HepG2 (cell line): Measurements from ENCODE around the gene IL1RAPL1. TPM values are rescaled to one million over a fixed set of nuclear protein-coding genes. Genes with fewer than 3 reads are reported as not detected.

ENCODE experiments used
- ATAC-seq: fragments of 200-7000 bp; cut with Tn5 transposase; 3 replicates; pipeline ENCODE4 v1.9.1; 2020; ENCODE audit warnings: mild to moderate bottlenecking, moderate library complexity
- Bru-seq: library from RNA; stranded (reverse); fragments of 400-500 nt; gene quantifications from one replicate; lab custom pipeline; 2021; lab: Mats Ljungman, UMichigan
- BruChase-seq, 2 experiments: library from RNA; stranded (reverse); fragments of 400-500 nt; gene quantifications; one replicate each; lab custom pipeline; 2021; lab: Mats Ljungman, UMichigan
- BruUV-seq: library from RNA; stranded (reverse); fragments of 400-500 nt; replicated peaks from 2 replicates; lab custom pipeline; 2021; lab: Mats Ljungman, UMichigan
- CTCF ChIA-PET: fragments of 300-600 bp; formaldehyde crosslinking; extraction: SDS; loops from one replicate; lab custom pipeline; 2021; ENCODE audit warnings: low total read pairs, inconsistent platforms, low intra/inter-chr PET ratio; lab: Yijun Ruan, JAX
- POLR2A ChIA-PET: fragments of 350-600 bp; sonication (Branson Sonifier 250); formaldehyde crosslinking; loops from one replicate; lab custom pipeline; 2020; ENCODE audit warnings: antibody characterized with exemption, inconsistent platforms; lab: Yijun Ruan, JAX
- DNase-seq: peaks from one replicate; pipeline ENCODE4 v3.0.0-alpha.2; 2015; ENCODE audit warnings: low spot score
- FAIRE-seq: peaks from 3 replicates; lab custom pipeline; 2011; peaks lifted over from hg19 to GRCh38; lab: Jason Lieb, UNC
- H2AFZ ChIP-seq: one replicate; pipeline ENCODE4 v1.6.1; 2011; ENCODE audit warnings: low read length, inconsistent platforms
- H3K27ac ChIP-seq: fragments of 300-600 bp; 3 replicates; pipeline ENCODE4 v1.8.0; 2011; ENCODE audit warnings: mixed run types, mild to moderate bottlenecking, mixed read lengths, low read length, inconsistent platforms; ENCODE audit not compliant: insufficient read depth; ENCODE audit errors: extremely low read length
- H3K27me3 ChIP-seq, 2 experiments: fragments of 200-600 bp in 1 of 2; 2 replicates in 1 of 2; 3 replicates in 1 of 2; pipeline versions ENCODE4 v1.6.0 to v1.8.0; 2011; ENCODE audit warnings: low read length in 2 of 2, mild to moderate bottlenecking in 2 of 2, moderate library complexity in 2 of 2, inconsistent platforms in 1 of 2; ENCODE audit not compliant: insufficient read depth in 2 of 2, control insufficient read depth in 1 of 2
- H3K36me3 ChIP-seq, 2 experiments: fragments of 200-600 bp in 1 of 2; replicated peaks in 1 of 2; 2 replicates in 1 of 2; 3 replicates in 1 of 2; pipeline versions ENCODE4 v1.5.1 to v1.8.0; 2011; ENCODE audit warnings: low read length in 2 of 2, inconsistent platforms in 1 of 2; ENCODE audit not compliant: insufficient read depth in 2 of 2, control insufficient read depth in 1 of 2
- H3K4me1 ChIP-seq: 2 replicates; pipeline ENCODE4 v1.5.1; 2012; ENCODE audit warnings: low read length, inconsistent platforms; ENCODE audit not compliant: insufficient read depth
- H3K4me2 ChIP-seq: 2 replicates; pipeline ENCODE4 v1.6.0; 2011; ENCODE audit warnings: low read depth, low read length, inconsistent platforms
- H3K4me3 ChIP-seq, 3 experiments: fragments of 200-600 bp in 1 of 3; sonication (generic), shearing (Covaris generic) in 1 of 3; replicated peaks in 1 of 3; 2 replicates each; pipeline ENCODE4 v1.5.1; 2011 to 2016; ENCODE audit warnings: low read length in 3 of 3, inconsistent platforms in 2 of 3, low read depth in 2 of 3, mild to moderate bottlenecking in 2 of 3, control low read depth in 1 of 3, mixed read lengths in 1 of 3; ENCODE audit not compliant: insufficient read depth in 1 of 3
- H3K79me2 ChIP-seq: one replicate; pipeline ENCODE4 v1.6.1; 2011; ENCODE audit warnings: low read length, inconsistent platforms; ENCODE audit not compliant: insufficient read depth
- H3K9ac ChIP-seq: 2 replicates; pipeline ENCODE4 v1.6.0; 2011; ENCODE audit warnings: mild to moderate bottlenecking, low read depth, low read length, inconsistent platforms; ENCODE audit not compliant: insufficient read depth
- H3K9me3 ChIP-seq: 2 replicates; pipeline ENCODE4 v1.5.1; 2012; ENCODE audit warnings: mild to moderate bottlenecking, low read length
- H4K20me1 ChIP-seq: 2 replicates; pipeline ENCODE4 v1.6.0; 2011; ENCODE audit warnings: inconsistent platforms, mild to moderate bottlenecking, low read length, moderate library complexity; ENCODE audit not compliant: insufficient read depth
- ATAD3A ChIP-seq: sonication (generic); formaldehyde crosslinking; IDR thresholded peaks from 2 replicates; pipeline ENCODE4 v1.4.0; 2020; ENCODE audit warnings: missing genetic modification reagents
- BCL3 ChIP-seq: sonication (generic); formaldehyde crosslinking; IDR thresholded peaks from 2 replicates; pipeline ENCODE4 v1.5.1; 2020; ENCODE audit warnings: mild to moderate bottlenecking, missing genetic modification reagents, moderate library complexity
- HNRNPH1 ChIP-seq: fragments of 200-400 bp; formaldehyde crosslinking; optimal IDR thresholded peaks from 2 replicates; pipeline ENCODE3; 2017; ENCODE audit warnings: mild to moderate bottlenecking, low read depth, low read length
- IKZF5 ChIP-seq: IDR thresholded peaks from 2 replicates; pipeline ENCODE4 v1.6.1; 2018; ENCODE audit warnings: missing genetic modification reagents, mild to moderate bottlenecking, missing compliant biosample characterization
- MIER3 ChIP-seq: IDR thresholded peaks from 2 replicates; pipeline ENCODE4 v1.6.1; 2016; ENCODE audit warnings: missing compliant biosample characterization, borderline replicate concordance
- NAIF1 ChIP-seq: sonication (generic); formaldehyde crosslinking; IDR thresholded peaks from 2 replicates; pipeline ENCODE4 v1.5.0; 2020; ENCODE audit warnings: mild to moderate bottlenecking, missing genetic modification reagents, borderline replicate concordance
- ZBTB26 ChIP-seq: IDR thresholded peaks from 2 replicates; pipeline ENCODE4 v1.6.1; 2016; ENCODE audit warnings: missing compliant biosample characterization, missing genetic modification reagents, borderline replicate concordance
- ZNF652 ChIP-seq: IDR thresholded peaks from 2 replicates; pipeline ENCODE4 v1.6.1; 2016; ENCODE audit warnings: low read depth, borderline replicate concordance
- WGBS: methylation state at CpG from one replicate; pipeline ENCODE4 v1.1.6; 2017; ENCODE audit warnings: low lambda C conversion rate; 5-methylcytosine and 5-hydroxymethylcytosine counted together
- in situ Hi-C: cut with HindIII; loops from 2 replicates; pipeline ENCODE4 v1.10.0; 2017; ENCODE audit warnings: low pct_unique_long_range_greater_than_20kb; ENCODE audit not compliant: extremely low pct_ligation_motif_present
- intact Hi-C: fragments of 100-400 bp; cut with micrococcal nuclease; formaldehyde crosslinking; loops from one replicate; pipeline ENCODE4 v1.10.0; 2022; ENCODE audit not compliant: unreplicated experiment
- long read RNA-seq, 2 experiments: library from RNA in 1 of 2; library from polyadenylated mRNA in 1 of 2; stranded (forward) in 1 of 2; unstranded in 1 of 2; transcript quantifications; one replicate each; pipeline ENCODE4 v2.0.0, GENCODE V29; 2019 to 2022
- polyA minus RNA-seq, 3 experiments: library from RNA; depleted of rRNA, polyadenylated mRNA; stranded (reverse); fragments of >200 nt; gene quantifications; 2 replicates each; pipeline ENCODE4 v1.2.3, GENCODE V29; 2011; ENCODE audit warnings: low replicate concordance in 1 of 3
- polyA plus RNA-seq, 8 experiments: library from polyadenylated mRNA; depleted of rRNA in 3 of 8; stranded (reverse) in 7 of 8; unstranded in 1 of 8; fragments of >200 nt; fragmentation: Illumina TruSeq in 4 of 8; extraction: Trizol in 4 of 8; gene quantifications; 2 replicates each; pipeline versions ENCODE4 v1.2.1 to v1.2.3, GENCODE V29; 2011 to 2016; ENCODE audit warnings: low read depth in 4 of 8, missing spikeins in 1 of 8, mixed read lengths in 1 of 8; ENCODE audit not compliant: insufficient read depth in 1 of 8
- total RNA-seq, 5 experiments: library from RNA; depleted of rRNA; stranded (reverse); fragments of >200 nt; fragmentation: Illumina TruSeq; extraction: Trizol; gene quantifications; 2 replicates each; pipeline ENCODE4 v1.2.3, GENCODE V29; 2016; ENCODE audit warnings: low read depth in 1 of 5
- TF ChIP-seq, protein P1 (sequence below): sonication (generic); formaldehyde crosslinking; IDR thresholded peaks from 2 replicates; pipeline ENCODE4 v1.5.1; 2020; ENCODE audit warnings: mild to moderate bottlenecking, missing genetic modification reagents, borderline replicate concordance
- TF ChIP-seq, protein P2 (sequence below): fragments of 450-650 bp; IDR thresholded peaks from 2 replicates; pipeline ENCODE4 v1.6.1; 2017; ENCODE audit warnings: mild to moderate bottlenecking

The IL1RAPL1 gene
- not detected in 2 replicates for total RNA-seq (2016; rRNA removed; fragmentation: Illumina TruSeq; extraction: Trizol)
- total RNA-seq (2016; cell fraction: cytosol; rRNA removed; fragmentation: Illumina TruSeq; extraction: Trizol; ENCODE audit: low read depth) = not detected in 2 replicates
- total RNA-seq (2016; cell fraction: insoluble cytoplasmic fraction; rRNA removed; fragmentation: Illumina TruSeq; extraction: Trizol) = not detected in 2 replicates
- not detected in 2 replicates for total RNA-seq (2016; cell fraction: membrane; rRNA removed; fragmentation: Illumina TruSeq; extraction: Trizol)
- total RNA-seq (2016; cell fraction: nucleus; rRNA removed; fragmentation: Illumina TruSeq; extraction: Trizol) = not detected in 2 replicates
- 0.04 TPM in 1 of 2 replicates, not detected in the other for polyA plus RNA-seq (2011; rRNA removed)
- not detected in 2 replicates for polyA plus RNA-seq (2011; cell fraction: cytosol; rRNA removed)
- not detected in 2 replicates for polyA plus RNA-seq (2011; cell fraction: nucleus; rRNA removed)
- polyA plus RNA-seq (2012) = not detected in 2 replicates
- not detected in 2 replicates for polyA plus RNA-seq (2016; cell fraction: cytosol; fragmentation: Illumina TruSeq; extraction: Trizol; ENCODE audit: low read depth)
- not detected in 2 replicates for polyA plus RNA-seq (2016; cell fraction: insoluble cytoplasmic fraction; fragmentation: Illumina TruSeq; extraction: Trizol; ENCODE audit: low read depth)
- polyA plus RNA-seq (2016; cell fraction: membrane; fragmentation: Illumina TruSeq; extraction: Trizol; ENCODE audit: low read depth) = not detected in 2 replicates
- polyA plus RNA-seq (2016; cell fraction: nucleus; fragmentation: Illumina TruSeq; extraction: Trizol; ENCODE audit: insufficient read depth, low read depth) = not detected in 2 replicates
- not detected in 2 replicates for polyA minus RNA-seq (2011; rRNA and poly(A)+ RNA removed; ENCODE audit: low replicate concordance)
- polyA minus RNA-seq (2011; cell fraction: cytosol; rRNA and poly(A)+ RNA removed) = not detected in 2 replicates
- polyA minus RNA-seq (2011; cell fraction: nucleus; rRNA and poly(A)+ RNA removed) = not detected in 2 replicates
- percentile 3 among the genes with signal in this experiment for Bru-seq, nascent RNA
- percentile 3 among the genes with signal in this experiment for BruChase-seq, experiment 1, labeled RNA remaining after a 6-hour chase
- percentile 3 among the genes with signal in this experiment for BruChase-seq, experiment 2, labeled RNA remaining after a 2-hour chase
- long read RNA-seq, experiment 1 = 0 reads
- long read RNA-seq, experiment 2 = 0 reads

DNA sequence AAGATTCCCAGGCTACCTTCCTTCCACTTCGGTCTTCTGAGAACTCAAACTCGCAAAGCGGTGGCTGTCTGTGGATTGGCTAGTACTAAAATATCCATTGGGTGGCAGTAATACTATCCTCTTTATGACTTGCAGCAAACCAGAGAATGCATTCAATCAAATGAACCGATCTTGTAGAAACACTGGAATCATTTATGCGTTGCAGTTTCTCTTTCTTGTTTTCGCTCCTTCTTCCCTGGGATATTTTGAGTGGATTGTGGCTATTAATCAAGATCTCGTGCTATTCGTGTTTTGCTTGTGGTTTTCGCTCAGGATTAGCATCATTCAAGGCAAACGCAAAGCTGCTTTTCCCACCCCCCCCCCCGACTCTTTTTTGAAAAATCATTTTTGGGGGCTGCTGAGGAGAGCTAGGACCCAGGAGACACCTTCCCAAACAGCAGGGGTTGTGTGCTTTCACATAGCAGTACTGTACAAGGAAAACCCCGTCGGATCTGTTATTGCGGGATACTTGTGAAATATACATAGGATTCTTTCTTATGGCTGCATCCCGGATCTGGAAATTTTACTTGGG lies at the start of gene IL1RAPL1:
IL1RAPL1 (plus strand) TSS at position 466 of the 571 bp plus-strand sequence.
- intact Hi-C loops = no loop called here
- ATAC-seq (peak; percentile 43; the same call in 1 of the 3 replicates), FAIRE-seq (no peak), DNase-seq (no peak)
- H3K4me1 ChIP-seq = no peaks in the 10 kb centered on the region
- ChIA-PET CTCF (no interaction called here), POLR2A (no interaction called here)
- H3K4me2 ChIP-seq = no peak within 1 kb of the TSS
- H3K4me3 ChIP-seq = no peak within 1 kb of the TSS
- under 1% methylated on average over 9 of the region's 15 CpGs for WGBS
- in situ Hi-C loops = no loop called here
- BruUV-seq = no TSS peak
- TF ChIP-seq ATAD3A (CRISPR knock-in tag) = no peak
- no peak for TF ChIP-seq NAIF1 (CRISPR knock-in tag)
- no peak for TF ChIP-seq ZNF652 (CRISPR knock-in tag)
- TF ChIP-seq MIER3 (CRISPR knock-in tag) = no peak
- TF ChIP-seq, protein P1, sequence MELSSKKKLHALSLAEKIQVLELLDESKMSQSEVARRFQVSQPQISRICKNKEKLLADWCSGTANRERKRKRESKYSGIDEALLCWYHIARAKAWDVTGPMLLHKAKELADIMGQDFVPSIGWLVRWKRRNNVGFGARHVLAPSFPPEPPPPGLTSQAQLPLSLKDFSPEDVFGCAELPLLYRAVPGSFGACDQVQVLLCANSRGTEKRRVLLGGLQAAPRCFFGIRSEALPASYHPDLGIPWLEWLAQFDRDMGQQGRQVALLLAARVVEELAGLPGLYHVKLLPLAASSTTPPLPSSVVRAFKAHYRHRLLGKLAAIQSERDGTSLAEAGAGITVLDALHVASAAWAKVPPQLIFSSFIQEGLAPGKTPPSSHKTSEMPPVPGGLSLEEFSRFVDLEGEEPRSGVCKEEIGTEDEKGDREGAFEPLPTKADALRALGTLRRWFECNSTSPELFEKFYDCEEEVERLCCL = no peak
- TF ChIP-seq IKZF5 (CRISPR knock-in tag) = no peak
- no peak for TF ChIP-seq HNRNPH1
- TF ChIP-seq, protein P2, sequence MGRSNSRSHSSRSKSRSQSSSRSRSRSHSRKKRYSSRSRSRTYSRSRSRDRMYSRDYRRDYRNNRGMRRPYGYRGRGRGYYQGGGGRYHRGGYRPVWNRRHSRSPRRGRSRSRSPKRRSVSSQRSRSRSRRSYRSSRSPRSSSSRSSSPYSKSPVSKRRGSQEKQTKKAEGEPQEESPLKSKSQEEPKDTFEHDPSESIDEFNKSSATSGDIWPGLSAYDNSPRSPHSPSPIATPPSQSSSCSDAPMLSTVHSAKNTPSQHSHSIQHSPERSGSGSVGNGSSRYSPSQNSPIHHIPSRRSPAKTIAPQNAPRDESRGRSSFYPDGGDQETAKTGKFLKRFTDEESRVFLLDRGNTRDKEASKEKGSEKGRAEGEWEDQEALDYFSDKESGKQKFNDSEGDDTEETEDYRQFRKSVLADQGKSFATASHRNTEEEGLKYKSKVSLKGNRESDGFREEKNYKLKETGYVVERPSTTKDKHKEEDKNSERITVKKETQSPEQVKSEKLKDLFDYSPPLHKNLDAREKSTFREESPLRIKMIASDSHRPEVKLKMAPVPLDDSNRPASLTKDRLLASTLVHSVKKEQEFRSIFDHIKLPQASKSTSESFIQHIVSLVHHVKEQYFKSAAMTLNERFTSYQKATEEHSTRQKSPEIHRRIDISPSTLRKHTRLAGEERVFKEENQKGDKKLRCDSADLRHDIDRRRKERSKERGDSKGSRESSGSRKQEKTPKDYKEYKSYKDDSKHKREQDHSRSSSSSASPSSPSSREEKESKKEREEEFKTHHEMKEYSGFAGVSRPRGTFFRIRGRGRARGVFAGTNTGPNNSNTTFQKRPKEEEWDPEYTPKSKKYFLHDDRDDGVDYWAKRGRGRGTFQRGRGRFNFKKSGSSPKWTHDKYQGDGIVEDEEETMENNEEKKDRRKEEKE = no peak
- TF ChIP-seq BCL3 (CRISPR knock-in tag) = no peak
- TF ChIP-seq ZBTB26 (CRISPR knock-in tag) = no peak
- H3K9me3 ChIP-seq = no peaks in the 10 kb centered on the region
- no peaks in the 10 kb centered on the region for H3K36me3 ChIP-seq
- H3K27me3 ChIP-seq = no peaks in the 10 kb centered on the region
- no peak within 1 kb of the TSS for H3K27ac ChIP-seq
- H2AFZ ChIP-seq = no peak within 1 kb of the TSS
- H3K79me2 ChIP-seq = no peaks in the 10 kb centered on the region
- no peaks in the 10 kb centered on the region for H4K20me1 ChIP-seq
- H3K9ac ChIP-seq = no peak within 1 kb of the TSS
